ENCODE results near the gene NEDD1.

Gene NEDD1

GRCh38 chr12:96886998-96887677, 19.9 kb upstream of the NEDD1 start:
- Histone ChIP-seq H3K4me3 (replicated peaks; ENCODE audit: low read depth, low read length) (no peak overlapping the region), H3K27me3 (replicated peaks; ENCODE audit: control insufficient read depth, insufficient read depth, low read length) (no peaks in the 10 kb centered on the region), H3K36me3 (ENCODE audit: control insufficient read depth, insufficient read depth, low read length) (no peaks in the 10 kb centered on the region)
- DNase-seq (ENCODE audit: extremely low read depth, insufficient read length): no peak
- TF ChIP-seq CTCF (IDR thresholded peaks at IDR 0.05; ENCODE audit: insufficient read depth, low read length, poor library complexity, severe bottlenecking): no peak

GRCh38 chr12:96889273-96889933, 17.7 kb upstream of the NEDD1 start:
- no peaks in the 10 kb centered on the region for H3K27me3 ChIP-seq (replicated peaks; ENCODE audit: control insufficient read depth, insufficient read depth, low read length)
- no peaks in the 10 kb centered on the region for H3K36me3 ChIP-seq (ENCODE audit: control insufficient read depth, insufficient read depth, low read length)
- no peak for DNase-seq (ENCODE audit: extremely low read depth, insufficient read length)
- no peak for TF ChIP-seq CTCF (IDR thresholded peaks at IDR 0.05; ENCODE audit: insufficient read depth, low read length, poor library complexity, severe bottlenecking)
- H3K4me3 ChIP-seq (replicated peaks; ENCODE audit: low read depth, low read length): no peak overlapping the region

- Histone ChIP-seq H3K36me3 (ENCODE audit: control insufficient read depth, insufficient read depth, low read length) (no peaks in the 10 kb centered on the region), H3K4me3 (replicated peaks; ENCODE audit: low read depth, low read length) (no peak overlapping the region), H3K27me3 (replicated peaks; ENCODE audit: control insufficient read depth, insufficient read depth, low read length) (no peaks in the 10 kb centered on the region)
- DNase-seq (ENCODE audit: extremely low read depth, insufficient read length): no peak
- no peak for TF ChIP-seq CTCF (IDR thresholded peaks at IDR 0.05; ENCODE audit: insufficient read depth, low read length, poor library complexity, severe bottlenecking)
These were observed 16.7 kb upstream of the NEDD1 start for GRCh38 chr12:96890331-96890730.

GRCh38 chr12:96892104-96892503, 15.0 kb upstream of the NEDD1 start:
- no peak for DNase-seq (ENCODE audit: extremely low read depth, insufficient read length)
- Histone ChIP-seq H3K27me3 (replicated peaks; ENCODE audit: control insufficient read depth, insufficient read depth, low read length) (no peaks in the 10 kb centered on the region), H3K36me3 (ENCODE audit: control insufficient read depth, insufficient read depth, low read length) (no peaks in the 10 kb centered on the region), H3K4me3 (replicated peaks; ENCODE audit: low read depth, low read length) (no peak overlapping the region)
- no peak for TF ChIP-seq CTCF (IDR thresholded peaks at IDR 0.05; ENCODE audit: insufficient read depth, low read length, poor library complexity, severe bottlenecking)

GRCh38 chr12:96897421-96897820, 9.6 kb upstream of the NEDD1 start:
- no peak overlapping the region for H3K4me3 ChIP-seq (replicated peaks; ENCODE audit: low read depth, low read length)
- DNase-seq (ENCODE audit: extremely low read depth, insufficient read length): no peak
- H3K36me3 ChIP-seq (ENCODE audit: control insufficient read depth, insufficient read depth, low read length): no peaks in the 10 kb centered on the region
- no peak for TF ChIP-seq CTCF (IDR thresholded peaks at IDR 0.05; ENCODE audit: insufficient read depth, low read length, poor library complexity, severe bottlenecking)
- H3K27me3 ChIP-seq (replicated peaks; ENCODE audit: control insufficient read depth, insufficient read depth, low read length): no peaks in the 10 kb centered on the region

All from GM06990 (cell line).